Activated naive CD8-positive, alpha-beta T cell treated with anti-CD3 and anti-CD28 coated beads, Interleukin-2, amount 50 U/mL, for 24 hours (primary cell): Measurements from ENCODE around the gene CYP4A11.
"Not testable (repeated sequence)": the region's sequence is repeated elsewhere in the genome, so short reads cannot be mapped to it uniquely, and the experiment has no call there.

Source experiments
- ATAC-seq: fragments of 150-1000 bp; cut with Tn5 transposase; one replicate; pipeline ENCODE4 v1.10.0; 2021
- DNase-seq: peaks from one replicate; pipeline ENCODE4 v3.0.0; 2021
- H3K27ac Mint-ChIP-seq: one replicate; pipeline ENCODE4 v1.8.0; 2021; ENCODE audit warnings: mild to moderate bottlenecking, mixed read lengths
- H3K27me3 Mint-ChIP-seq: one replicate; pipeline ENCODE4 v1.8.0; 2021; ENCODE audit warnings: mixed read lengths
- H3K36me3 Mint-ChIP-seq: one replicate; pipeline ENCODE4 v1.8.0; 2021; ENCODE audit warnings: low read depth, mixed read lengths
- H3K4me1 Mint-ChIP-seq: one replicate; pipeline ENCODE4 v1.8.0; 2021; ENCODE audit warnings: mixed read lengths
- H3K4me3 Mint-ChIP-seq: one replicate; pipeline ENCODE4 v1.8.0; 2021; ENCODE audit warnings: mild to moderate bottlenecking, moderate library complexity, mixed read lengths
- H3K9me3 Mint-ChIP-seq: one replicate; pipeline ENCODE4 v1.8.0; 2021; ENCODE audit warnings: mixed read lengths

The CYP4A11 gene

GRCh38 chr1:46941135-46941694 lies at the start of gene CYP4A11:
CYP4A11 (minus strand) TSS chr1:46941476; CDS start chr1:46941433, 43 bp downstream.
- Mint-ChIP-seq H3K27ac (no peak within 1 kb of the TSS), H3K9me3 (no peaks in the 10 kb centered on the region), H3K36me3 (no peaks in the 10 kb centered on the region), H3K4me3 (no peak within 1 kb of the TSS), H3K27me3 (peaks cover 7% of the 10 kb centered on the region), H3K4me1 (no peaks in the 10 kb centered on the region)
- no peak for DNase-seq
- ATAC-seq: no peak

GRCh38 chr1:46990541-46990940 lies 49.3 kb upstream of the CYP4A11 start:
- not testable (repeated sequence) for H3K36me3 Mint-ChIP-seq, H3K9me3 Mint-ChIP-seq, ATAC-seq, H3K4me3 Mint-ChIP-seq, DNase-seq, H3K27me3 Mint-ChIP-seq, H3K4me1 Mint-ChIP-seq, H3K27ac Mint-ChIP-seq

GRCh38 chr1:46983830-46984586 lies 42.7 kb upstream of the CYP4A11 start:
- DNase-seq: no peak
- Mint-ChIP-seq H3K27me3 (peaks cover 10% of the 10 kb centered on the region), H3K4me3 (no peak overlapping the region), H3K36me3 (no peaks in the 10 kb centered on the region), H3K4me1 (no peaks in the 10 kb centered on the region), H3K27ac (no peak overlapping the region), H3K9me3 (no peaks in the 10 kb centered on the region)
- ATAC-seq: no peak

GRCh38 chr1:46983166-46983829 lies 42.0 kb upstream of the CYP4A11 start:
- H3K9me3 Mint-ChIP-seq: no peaks in the 10 kb centered on the region
- ATAC-seq (no peak), DNase-seq (no peak)
- H3K4me3 Mint-ChIP-seq: no peak overlapping the region
- no peak overlapping the region for H3K27ac Mint-ChIP-seq
- no peaks in the 10 kb centered on the region for H3K36me3 Mint-ChIP-seq
- peaks cover 10% of the 10 kb centered on the region for H3K27me3 Mint-ChIP-seq
- no peaks in the 10 kb centered on the region for H3K4me1 Mint-ChIP-seq

- no peaks in the 10 kb centered on the region for H3K36me3 Mint-ChIP-seq
- H3K4me1 Mint-ChIP-seq: no peaks in the 10 kb centered on the region
- ATAC-seq (no peak), DNase-seq (no peak)
- no peaks in the 10 kb centered on the region for H3K9me3 Mint-ChIP-seq
- H3K27me3 Mint-ChIP-seq: peaks cover 18% of the 10 kb centered on the region
- H3K27ac Mint-ChIP-seq: no peak overlapping the region
- no peak overlapping the region for H3K4me3 Mint-ChIP-seq
These were observed 27.8 kb upstream of the CYP4A11 start for GRCh38 chr1:46969014-46969619.

GRCh38 chr1:46962272-46962671 lies 21.0 kb upstream of the CYP4A11 start:
- H3K36me3 Mint-ChIP-seq, H3K4me3 Mint-ChIP-seq, ATAC-seq, H3K4me1 Mint-ChIP-seq, H3K27ac Mint-ChIP-seq, DNase-seq, H3K9me3 Mint-ChIP-seq: not testable (repeated sequence)
- H3K27me3 Mint-ChIP-seq: peaks cover 12% of the 10 kb centered on the region

GRCh38 chr1:46961066-46961758 lies 19.9 kb upstream of the CYP4A11 start:
- ATAC-seq: peak; percentile 15

GRCh38 chr1:46960250-46960649 lies 19.0 kb upstream of the CYP4A11 start:
- H3K4me3 Mint-ChIP-seq: no peak overlapping the region

More at GRCh38 chr1:46961066-46961758, 19.9 kb upstream of the CYP4A11 start:
- Mint-ChIP-seq H3K4me3 (no peak overlapping the region), H3K27ac (no peak overlapping the region), H3K27me3 (peaks cover 7% of the 10 kb centered on the region), H3K4me1 (no peaks in the 10 kb centered on the region), H3K36me3 (no peaks in the 10 kb centered on the region), H3K9me3 (no peaks in the 10 kb centered on the region)
- DNase-seq: no peak

GRCh38 chr1:46955116-46955515 lies 13.8 kb upstream of the CYP4A11 start:
- H3K9me3 Mint-ChIP-seq, H3K4me3 Mint-ChIP-seq, H3K27ac Mint-ChIP-seq, DNase-seq, ATAC-seq, H3K27me3 Mint-ChIP-seq, H3K36me3 Mint-ChIP-seq, H3K4me1 Mint-ChIP-seq: not testable (repeated sequence)

More at GRCh38 chr1:46960250-46960649, 19.0 kb upstream of the CYP4A11 start:
- no peaks in the 10 kb centered on the region for H3K36me3 Mint-ChIP-seq
- no peak for ATAC-seq
- H3K27ac Mint-ChIP-seq: no peak overlapping the region
- no peak for DNase-seq
- H3K27me3 Mint-ChIP-seq: peaks cover 5% of the 10 kb centered on the region
- H3K9me3 Mint-ChIP-seq: no peaks in the 10 kb centered on the region
- no peaks in the 10 kb centered on the region for H3K4me1 Mint-ChIP-seq

GRCh38 chr1:46953847-46954246 lies 12.6 kb upstream of the CYP4A11 start:
- not testable (repeated sequence) for H3K4me1 Mint-ChIP-seq, ATAC-seq, DNase-seq, H3K27me3 Mint-ChIP-seq, H3K36me3 Mint-ChIP-seq, H3K27ac Mint-ChIP-seq, H3K4me3 Mint-ChIP-seq, H3K9me3 Mint-ChIP-seq

- H3K27me3 Mint-ChIP-seq, DNase-seq, H3K4me1 Mint-ChIP-seq, ATAC-seq, H3K4me3 Mint-ChIP-seq, H3K36me3 Mint-ChIP-seq, H3K27ac Mint-ChIP-seq, H3K9me3 Mint-ChIP-seq: not testable (repeated sequence)
These were observed 8.1 kb upstream of the CYP4A11 start for GRCh38 chr1:46949417-46949666.

GRCh38 chr1:46948629-46949416 lies 7.5 kb upstream of the CYP4A11 start:
- no peak overlapping the region for H3K27ac Mint-ChIP-seq
- peaks cover 4% of the 10 kb centered on the region for H3K27me3 Mint-ChIP-seq
- H3K9me3 Mint-ChIP-seq: no peaks in the 10 kb centered on the region
- no peaks in the 10 kb centered on the region for H3K4me1 Mint-ChIP-seq
- no peak for DNase-seq
- no peak overlapping the region for H3K4me3 Mint-ChIP-seq
- H3K36me3 Mint-ChIP-seq: no peaks in the 10 kb centered on the region
- ATAC-seq: no peak

GRCh38 chr1:46947706-46948105 lies 6.4 kb upstream of the CYP4A11 start:
- not testable (repeated sequence) for H3K4me1 Mint-ChIP-seq, H3K27me3 Mint-ChIP-seq, H3K4me3 Mint-ChIP-seq, H3K27ac Mint-ChIP-seq, ATAC-seq, H3K9me3 Mint-ChIP-seq, H3K36me3 Mint-ChIP-seq, DNase-seq

- H3K27ac Mint-ChIP-seq: no peak overlapping the region
- no peak overlapping the region for H3K4me3 Mint-ChIP-seq
- no peaks in the 10 kb centered on the region for H3K4me1 Mint-ChIP-seq
- ATAC-seq (no peak), DNase-seq (no peak)
- peaks cover 7% of the 10 kb centered on the region for H3K27me3 Mint-ChIP-seq
- no peaks in the 10 kb centered on the region for H3K9me3 Mint-ChIP-seq
- no peaks in the 10 kb centered on the region for H3K36me3 Mint-ChIP-seq
These were observed 810 bp upstream of the CYP4A11 start for GRCh38 chr1:46942086-46942485.
